GM12878 (cell line): ENCODE results near the gene PHLPP1. TPM values are rescaled to one million over a fixed set of nuclear protein-coding genes. Genes with fewer than 3 reads are reported as not detected.

Source experiments
- ATAC-seq: fragments of 200-7000 bp; cut with Tn5 transposase; 3 replicates; pipeline ENCODE4 v1.9.1; 2020; ENCODE audit warnings: mild to moderate bottlenecking, moderate library complexity
- BruUV-seq: library from RNA; stranded (reverse); fragments of 400-500 nt; replicated peaks from 2 replicates; lab custom pipeline; 2021; lab: Mats Ljungman, UMichigan
- CTCF ChIA-PET: fragments of 300-600 bp; sonication (Branson Sonifier 250); formaldehyde crosslinking; extraction: SDS; loops from one replicate; lab custom pipeline; 2021; ENCODE audit warnings: inconsistent platforms; lab: Yijun Ruan, JAX
- POLR2A ChIA-PET: fragments of 350-600 bp; formaldehyde crosslinking; extraction: SDS; loops from one replicate; lab custom pipeline; 2021; ENCODE audit warnings: inconsistent platforms; lab: Charles Lee
- RAD21 ChIA-PET: fragments of 300-600 bp; sonication (Branson Sonifier 250); formaldehyde crosslinking; loops from one replicate; lab custom pipeline; 2023; ENCODE audit warnings: antibody characterized with exemption; ENCODE audit not compliant: unreplicated experiment; lab: Charles Lee
- SMC1A ChIA-PET: fragments of 300-600 bp; sonication (Branson Sonifier 250); formaldehyde crosslinking; loops from one replicate; lab custom pipeline; 2023; ENCODE audit not compliant: unreplicated experiment, uncharacterized antibody; lab: Charles Lee
- DNase-seq: peaks from one replicate; pipeline ENCODE4 v3.0.0-alpha.2; 2011; ENCODE audit warnings: low read depth, low spot score
- FAIRE-seq: peaks from 3 replicates; lab custom pipeline; 2011; peaks lifted over from hg19 to GRCh38; lab: Jason Lieb, UNC
- H2AFZ ChIP-seq: 2 replicates; pipeline ENCODE4 v1.6.0; 2011; ENCODE audit warnings: low read depth, low read length, control low read depth; ENCODE audit not compliant: control insufficient read depth
- H3K27ac ChIP-seq: 2 replicates; pipeline ENCODE4 v1.5.1; 2011; ENCODE audit warnings: control low read depth; ENCODE audit not compliant: control insufficient read depth, insufficient read depth
- H3K27me3 ChIP-seq, 2 experiments: replicated peaks in 1 of 2; 2 replicates each; pipeline versions ENCODE4 v1.6.0 to v1.6.1; 2011; ENCODE audit warnings: low read length in 1 of 2; ENCODE audit not compliant: control insufficient read depth in 2 of 2, insufficient read depth in 2 of 2
- H3K36me3 ChIP-seq, 2 experiments: 2 replicates each; pipeline ENCODE4 v1.5.1; 2011; ENCODE audit warnings: low read length in 1 of 2; ENCODE audit not compliant: control insufficient read depth in 2 of 2, insufficient read depth in 2 of 2
- H3K4me1 ChIP-seq: 2 replicates; pipeline ENCODE4 v1.6.1; 2011; ENCODE audit warnings: mild to moderate bottlenecking, low read length, moderate library complexity, mixed read lengths; ENCODE audit not compliant: control insufficient read depth, insufficient read depth
- H3K4me2 ChIP-seq: 2 replicates; pipeline ENCODE4 v1.6.0; 2011; ENCODE audit warnings: control low read depth; ENCODE audit not compliant: control insufficient read depth, insufficient read depth
- H3K4me3 ChIP-seq: fragments of 200-600 bp; sonication (generic); 2 replicates; pipeline ENCODE4 v1.5.1; 2016
- H3K79me2 ChIP-seq: 2 replicates; pipeline ENCODE4 v1.6.0; 2011; ENCODE audit warnings: low read length; ENCODE audit not compliant: control insufficient read depth, insufficient read depth
- H3K9ac ChIP-seq: 2 replicates; pipeline ENCODE4 v1.8.0; 2011; ENCODE audit warnings: low read length, control low read depth, mixed read lengths; ENCODE audit not compliant: control insufficient read depth, insufficient read depth
- H3K9me3 ChIP-seq: replicated peaks from 3 replicates; pipeline ENCODE4 v1.5.1; 2011; ENCODE audit warnings: mild to moderate bottlenecking, low read length; ENCODE audit not compliant: control insufficient read depth, insufficient read depth
- H4K20me1 ChIP-seq: 2 replicates; pipeline ENCODE4 v1.6.0; 2011; ENCODE audit not compliant: control insufficient read depth, insufficient read depth
- EGR1 ChIP-seq, 2 experiments: IDR thresholded peaks; 1 replicate in 1 of 2; 2 replicates in 1 of 2; pipeline ENCODE4 v1.6.1; 2011 to 2012; ENCODE audit warnings: low read depth in 2 of 2, low read length in 2 of 2, borderline replicate concordance in 1 of 2, mild to moderate bottlenecking in 1 of 2, moderate library complexity in 1 of 2
- HDGF ChIP-seq: fragments of 450-650 bp; IDR thresholded peaks from 2 replicates; pipeline ENCODE4 v1.6.1; 2016; ENCODE audit warnings: antibody characterized with exemption
- JUNB ChIP-seq: IDR thresholded peaks from 2 replicates; pipeline ENCODE4 v1.6.1; 2016; ENCODE audit warnings: antibody characterized with exemption, mild to moderate bottlenecking
- NR2C1 ChIP-seq: fragments of 450-650 bp; IDR thresholded peaks from 2 replicates; pipeline ENCODE4 v1.6.1; 2017; ENCODE audit warnings: antibody characterized with exemption, mild to moderate bottlenecking, moderate library complexity
- NR2F1 ChIP-seq: fragments of 450-650 bp; conservative IDR thresholded peaks from 2 replicates; pipeline ENCODE4 v1.6.1; 2017; ENCODE audit warnings: mild to moderate bottlenecking
- WGBS: methylation state at CpG from one replicate; pipeline ENCODE4 v1.1.6; 2016; ENCODE audit warnings: low lambda C conversion rate; ENCODE audit not compliant: insufficient replicate concordance, insufficient coverage; ENCODE audit errors: missing lambda C conversion rate; 5-methylcytosine and 5-hydroxymethylcytosine counted together
- in situ Hi-C: fragments of 300-500 bp; cut with MboI; formaldehyde crosslinking; loops from 9 replicates; pipeline ENCODE4 v1.14.3; 2018; ENCODE audit warnings: mixed read lengths
- intact Hi-C: fragments of 100-400 bp; cut with micrococcal nuclease; formaldehyde crosslinking; loops from one replicate; pipeline ENCODE4 v1.14.2; 2022; ENCODE audit not compliant: unreplicated experiment
- polyA plus RNA-seq, 11 experiments: library from polyadenylated mRNA; depleted of rRNA in 4 of 11; unstranded in 6 of 11; stranded (reverse) in 5 of 11; fragments of >200 nt; fragmentation: Nextera tagmentation in 4 of 11; fragmentation: Illumina TruSeq in 1 of 11; extraction: Ambion mirVana in 4 of 11; extraction: Trizol in 1 of 11; gene quantifications; 1 replicate in 1 of 11; 2 replicates in 10 of 11; pipeline versions ENCODE4 v1.2.1 to v1.2.3, GENCODE V29; 2011 to 2016; ENCODE audit warnings: inconsistent platforms in 2 of 11, missing spikeins in 2 of 11, low read depth in 1 of 11
- total RNA-seq, 4 experiments: library from RNA; depleted of rRNA in 3 of 4; stranded (reverse); fragments of >200 nt in 3 of 4; fragmentation: Illumina TruSeq in 1 of 4; extraction: Trizol in 1 of 4; gene quantifications; 2 replicates each; pipeline versions ENCODE4 v1.2.1 to v1.2.3, GENCODE V29; 2013 to 2021
- TF ChIP-seq, protein P1 (sequence below): fragments of 450-650 bp; IDR thresholded peaks from 2 replicates; pipeline ENCODE4 v1.6.1; 2016; ENCODE audit warnings: mild to moderate bottlenecking
- TF ChIP-seq, protein P2 (sequence below): fragments of 450-650 bp; formaldehyde crosslinking; IDR thresholded peaks from 2 replicates; pipeline ENCODE4 v1.5.0; 2022; ENCODE audit warnings: mild to moderate bottlenecking, missing genetic modification characterization
- TF ChIP-seq, protein P3 (sequence below): IDR thresholded peaks from 2 replicates; pipeline ENCODE4 v1.6.1; 2011; ENCODE audit warnings: low read depth, mild to moderate bottlenecking, low read length, moderate library complexity, borderline replicate concordance; ENCODE audit errors: extremely low read depth
- TF ChIP-seq, protein P4 (sequence below): IDR thresholded peaks from 2 replicates; pipeline ENCODE4 v1.6.1; 2012; ENCODE audit warnings: low read depth, low read length, improper control_type of control experiment

Gene PHLPP1
- total and polyA plus RNA-seq, 10 of the 15 experiments (the other 5 are each of a cell fraction or from before 2014, with no cell fraction given) = 0.42 to 7.0 (median 1.9) TPM

DNA sequence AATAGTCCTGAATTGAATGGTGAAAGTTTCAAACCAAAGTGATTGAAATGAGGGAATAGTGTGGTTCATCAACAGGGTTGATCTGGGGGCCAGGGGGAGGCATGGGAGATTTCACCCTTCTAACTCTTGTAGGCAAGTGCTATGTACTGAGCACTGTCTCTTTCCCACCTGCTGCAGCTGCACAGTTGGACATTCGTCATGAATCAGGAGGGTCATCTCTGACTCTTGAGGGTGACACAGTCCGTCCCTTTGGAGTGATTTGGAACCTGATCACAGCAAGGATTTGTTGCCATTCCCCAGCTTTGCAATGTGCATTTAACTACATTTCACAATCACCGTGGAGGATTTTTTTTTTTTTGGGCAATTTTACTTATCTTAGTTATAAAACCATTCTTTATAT is 224.6 kb downstream of the PHLPP1 start:
- Histone ChIP-seq H3K36me3 (peaks cover 0 to 5% of the 10 kb centered on the region in 2 experiments; a peak in 1 of 4 replicates), H3K79me2 (no peaks in the 10 kb centered on the region), H3K4me3 (no peak overlapping the region), H3K9ac (no peak overlapping the region), H3K27me3 (no peaks in the 10 kb centered on the region), H3K27ac (0 out of 2 replicates have a peak overlapping the region, but pooled peaks have one; percentile 18), H2AFZ (peak overlapping the region; percentile 41; the same call in 1 of the 2 replicates), H3K4me2 (no peak overlapping the region), H4K20me1 (no peaks in the 10 kb centered on the region), H3K9me3 (no peaks in the 10 kb centered on the region; the same call in 2 of the 3 replicates), H3K4me1 (peaks cover 18% of the 10 kb centered on the region)
- in situ Hi-C loops = no loop called here
- ChIA-PET CTCF (interaction anchor here (1.8 kb wide), 1 partner anchor 18 kb away, joined by 8 read pairs; no protein-coding TSS in a partner anchor), POLR2A (no interaction called here), RAD21 (interaction anchor here (0.7 kb wide), 1 partner anchor 20 kb away, joined by 3 read pairs; no protein-coding TSS in a partner anchor), SMC1A (interaction anchor here (0.6 to 1.1 kb wide), 4 partner anchors 9 to 150 kb away, joined by 3 to 9 read pairs (median 4); no protein-coding TSS in a partner anchor)
- TF ChIP-seq HDGF = no peak
- intact Hi-C loops = no loop called here
- no peak for DNase-seq
- no TSS peak for BruUV-seq
- FAIRE-seq = no peak
- no peak for ATAC-seq
- 71% methylated on average over 3 of the region's 3 CpGs for WGBS

DNA sequence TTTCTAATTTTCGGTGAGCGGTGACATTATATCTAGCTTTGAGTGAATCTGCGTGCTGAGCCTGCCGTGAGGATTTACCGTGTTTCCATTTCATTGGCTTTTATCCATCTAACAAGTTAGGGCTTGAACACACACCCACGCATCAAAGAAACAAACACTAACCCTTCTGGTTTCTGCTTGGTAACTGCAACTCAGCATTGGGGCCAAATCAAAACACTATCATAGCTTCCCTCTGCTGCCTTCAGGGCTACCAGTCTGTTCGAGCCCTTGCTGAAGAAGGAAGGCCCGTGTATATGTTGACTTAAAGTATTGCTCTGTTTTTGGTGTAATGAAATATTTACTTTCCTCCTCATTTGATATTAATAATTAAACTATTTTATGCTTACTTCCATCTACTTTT is 227.2 kb downstream of the PHLPP1 start:
- no peak overlapping the region for H2AFZ ChIP-seq
- no TSS peak for BruUV-seq
- DNase-seq = no peak
- peaks cover 2 to 5% of the 10 kb centered on the region in 2 experiments; a peak in 3 of 4 replicates for H3K36me3 ChIP-seq
- H4K20me1 ChIP-seq = no peaks in the 10 kb centered on the region
- no peak overlapping the region for H3K4me2 ChIP-seq
- H3K9me3 ChIP-seq = no peaks in the 10 kb centered on the region; the same call in 2 of the 3 replicates
- peaks cover 18% of the 10 kb centered on the region for H3K4me1 ChIP-seq
- ChIA-PET POLR2A (no interaction called here), SMC1A (interaction anchor here (1.2 kb wide), 1 partner anchor 16 kb away, joined by 3 read pairs; no protein-coding TSS in a partner anchor), CTCF (interaction anchor here (0.9 to 3.6 kb wide), 4 partner anchors 11 to 223 kb away, joined by 3 to 16 read pairs (median 3); no protein-coding TSS in a partner anchor), RAD21 (interaction anchor here (1.0 to 1.3 kb wide), 2 partner anchors 227 to 497 kb away, joined by 3 read pairs; partner anchors contain the start of gene PHLPP1)
- in situ Hi-C loops = no loop called here
- intact Hi-C loops = no loop called here
- FAIRE-seq = no peak
- no peak overlapping the region for H3K4me3 ChIP-seq
- H3K27ac ChIP-seq = no peak overlapping the region
- WGBS = 86% methylated on average over 8 of the region's 8 CpGs
- H3K27me3 ChIP-seq = no peaks in the 10 kb centered on the region
- ATAC-seq = no peak
- no peak overlapping the region for H3K9ac ChIP-seq
- no peaks in the 10 kb centered on the region for H3K79me2 ChIP-seq
- no peak for TF ChIP-seq JUNB
- TF ChIP-seq, protein P1, sequence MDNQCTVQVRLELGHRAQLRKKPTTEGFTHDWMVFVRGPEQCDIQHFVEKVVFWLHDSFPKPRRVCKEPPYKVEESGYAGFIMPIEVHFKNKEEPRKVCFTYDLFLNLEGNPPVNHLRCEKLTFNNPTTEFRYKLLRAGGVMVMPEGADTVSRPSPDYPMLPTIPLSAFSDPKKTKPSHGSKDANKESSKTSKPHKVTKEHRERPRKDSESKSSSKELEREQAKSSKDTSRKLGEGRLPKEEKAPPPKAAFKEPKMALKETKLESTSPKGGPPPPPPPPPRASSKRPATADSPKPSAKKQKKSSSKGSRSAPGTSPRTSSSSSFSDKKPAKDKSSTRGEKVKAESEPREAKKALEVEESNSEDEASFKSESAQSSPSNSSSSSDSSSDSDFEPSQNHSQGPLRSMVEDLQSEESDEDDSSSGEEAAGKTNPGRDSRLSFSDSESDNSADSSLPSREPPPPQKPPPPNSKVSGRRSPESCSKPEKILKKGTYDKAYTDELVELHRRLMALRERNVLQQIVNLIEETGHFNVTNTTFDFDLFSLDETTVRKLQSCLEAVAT = no peak
- no peak for TF ChIP-seq NR2C1
- TF ChIP-seq, protein P2, sequence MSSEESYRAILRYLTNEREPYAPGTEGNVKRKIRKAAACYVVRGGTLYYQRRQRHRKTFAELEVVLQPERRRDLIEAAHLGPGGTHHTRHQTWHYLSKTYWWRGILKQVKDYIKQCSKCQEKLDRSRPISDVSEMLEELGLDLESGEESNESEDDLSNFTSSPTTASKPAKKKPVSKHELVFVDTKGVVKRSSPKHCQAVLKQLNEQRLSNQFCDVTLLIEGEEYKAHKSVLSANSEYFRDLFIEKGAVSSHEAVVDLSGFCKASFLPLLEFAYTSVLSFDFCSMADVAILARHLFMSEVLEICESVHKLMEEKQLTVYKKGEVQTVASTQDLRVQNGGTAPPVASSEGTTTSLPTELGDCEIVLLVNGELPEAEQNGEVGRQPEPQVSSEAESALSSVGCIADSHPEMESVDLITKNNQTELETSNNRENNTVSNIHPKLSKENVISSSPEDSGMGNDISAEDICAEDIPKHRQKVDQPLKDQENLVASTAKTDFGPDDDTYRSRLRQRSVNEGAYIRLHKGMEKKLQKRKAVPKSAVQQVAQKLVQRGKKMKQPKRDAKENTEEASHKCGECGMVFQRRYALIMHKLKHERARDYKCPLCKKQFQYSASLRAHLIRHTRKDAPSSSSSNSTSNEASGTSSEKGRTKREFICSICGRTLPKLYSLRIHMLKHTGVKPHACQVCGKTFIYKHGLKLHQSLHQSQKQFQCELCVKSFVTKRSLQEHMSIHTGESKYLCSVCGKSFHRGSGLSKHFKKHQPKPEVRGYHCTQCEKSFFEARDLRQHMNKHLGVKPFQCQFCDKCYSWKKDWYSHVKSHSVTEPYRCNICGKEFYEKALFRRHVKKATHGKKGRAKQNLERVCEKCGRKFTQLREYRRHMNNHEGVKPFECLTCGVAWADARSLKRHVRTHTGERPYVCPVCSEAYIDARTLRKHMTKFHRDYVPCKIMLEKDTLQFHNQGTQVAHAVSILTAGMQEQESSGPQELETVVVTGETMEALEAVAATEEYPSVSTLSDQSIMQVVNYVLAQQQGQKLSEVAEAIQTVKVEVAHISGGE = no peak
- TF ChIP-seq, protein P3, sequence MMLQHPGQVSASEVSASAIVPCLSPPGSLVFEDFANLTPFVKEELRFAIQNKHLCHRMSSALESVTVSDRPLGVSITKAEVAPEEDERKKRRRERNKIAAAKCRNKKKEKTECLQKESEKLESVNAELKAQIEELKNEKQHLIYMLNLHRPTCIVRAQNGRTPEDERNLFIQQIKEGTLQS = no peak
- no peak for TF ChIP-seq EGR1 (IDR thresholded peaks at IDR 0.05; ENCODE audit: borderline replicate concordance in 1 of 2, low read depth in 2 of 2, low read length in 2 of 2)
- TF ChIP-seq NR2F1 = no peak
- TF ChIP-seq, protein P4, sequence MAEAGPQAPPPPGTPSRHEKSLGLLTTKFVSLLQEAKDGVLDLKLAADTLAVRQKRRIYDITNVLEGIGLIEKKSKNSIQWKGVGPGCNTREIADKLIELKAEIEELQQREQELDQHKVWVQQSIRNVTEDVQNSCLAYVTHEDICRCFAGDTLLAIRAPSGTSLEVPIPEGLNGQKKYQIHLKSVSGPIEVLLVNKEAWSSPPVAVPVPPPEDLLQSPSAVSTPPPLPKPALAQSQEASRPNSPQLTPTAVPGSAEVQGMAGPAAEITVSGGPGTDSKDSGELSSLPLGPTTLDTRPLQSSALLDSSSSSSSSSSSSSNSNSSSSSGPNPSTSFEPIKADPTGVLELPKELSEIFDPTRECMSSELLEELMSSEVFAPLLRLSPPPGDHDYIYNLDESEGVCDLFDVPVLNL = no peak
